Type B pancreatic cell (in vitro differentiated cells): ENCODE results near the gene TEAD1. TPM values are rescaled to one million over a fixed set of nuclear protein-coding genes. Genes with fewer than 3 reads are reported as not detected.

Source experiments
- DNase-seq: peaks from one replicate; pipeline ENCODE4 v3.0.0; 2021; ENCODE audit warnings: mixed read lengths; ENCODE audit not compliant: unreplicated experiment; ENCODE audit errors: extremely low spot score
- H3K27ac Mint-ChIP-seq: 2 replicates; pipeline ENCODE4 v1.8.0; 2021; ENCODE audit warnings: mild to moderate bottlenecking, mixed read lengths
- H3K27me3 Mint-ChIP-seq: 2 replicates; pipeline ENCODE4 v1.8.0; 2021; ENCODE audit warnings: mixed read lengths
- H3K36me3 Mint-ChIP-seq: 2 replicates; pipeline ENCODE4 v1.8.0; 2021; ENCODE audit warnings: mixed read lengths
- H3K4me1 Mint-ChIP-seq: one replicate; pipeline ENCODE4 v1.8.0; 2021; ENCODE audit warnings: mixed read lengths; ENCODE audit not compliant: unreplicated experiment
- H3K4me3 Mint-ChIP-seq: 2 replicates; pipeline ENCODE4 v1.8.0; 2021; ENCODE audit warnings: mild to moderate bottlenecking, mixed read lengths
- H3K9me3 Mint-ChIP-seq: 2 replicates; pipeline ENCODE4 v1.8.0; 2021; ENCODE audit warnings: mixed read lengths
- total RNA-seq: library from RNA; stranded (reverse); gene quantifications from 2 replicates; pipeline ENCODE4 v1.2.1, GENCODE V29; 2021; ENCODE audit warnings: low replicate concordance
- TF ChIP-seq, protein P1 (sequence below): fragments of 200-600 bp; sonication (generic); conservative IDR thresholded peaks from 2 replicates; pipeline ENCODE4 v1.5.0; 2021; ENCODE audit warnings: antibody characterized with exemption, mild to moderate bottlenecking

The TEAD1 gene
- total RNA-seq, 1 donor from 2014 or later = 91.8 TPM

DNA sequence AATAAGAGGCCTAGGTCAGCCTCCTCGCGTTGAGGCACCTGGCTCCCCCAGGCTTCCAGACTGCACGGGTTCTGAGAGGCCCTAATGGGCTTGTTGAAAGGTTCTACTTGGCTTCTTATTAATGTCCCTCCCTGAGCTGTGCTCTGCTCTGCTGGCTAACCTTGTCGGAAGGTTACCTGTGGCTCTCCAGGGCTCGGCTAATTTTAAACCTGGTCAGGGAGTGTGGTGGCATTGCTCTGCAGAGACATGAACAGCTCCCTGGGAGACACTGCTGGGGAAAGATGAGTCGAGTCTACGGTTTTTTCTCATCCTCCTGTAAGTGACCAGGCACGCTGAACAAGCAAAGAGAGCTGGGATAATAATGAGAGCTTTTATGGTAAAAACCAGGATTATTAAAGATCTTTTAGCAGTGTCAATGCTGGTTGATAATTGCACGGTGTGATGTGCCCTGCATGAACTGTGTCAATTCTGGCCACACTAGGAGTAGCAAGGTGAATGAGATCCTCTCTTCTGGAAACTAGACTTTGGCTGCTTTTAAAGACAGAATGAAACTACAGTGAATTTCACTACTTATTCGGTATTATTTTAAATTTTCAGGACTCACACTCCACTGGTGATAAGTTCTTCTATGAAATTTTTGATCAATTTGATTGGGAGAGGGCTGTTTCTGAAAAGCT, 70.7 kb downstream of the TEAD1 start:
- TF ChIP-seq, protein P1, sequence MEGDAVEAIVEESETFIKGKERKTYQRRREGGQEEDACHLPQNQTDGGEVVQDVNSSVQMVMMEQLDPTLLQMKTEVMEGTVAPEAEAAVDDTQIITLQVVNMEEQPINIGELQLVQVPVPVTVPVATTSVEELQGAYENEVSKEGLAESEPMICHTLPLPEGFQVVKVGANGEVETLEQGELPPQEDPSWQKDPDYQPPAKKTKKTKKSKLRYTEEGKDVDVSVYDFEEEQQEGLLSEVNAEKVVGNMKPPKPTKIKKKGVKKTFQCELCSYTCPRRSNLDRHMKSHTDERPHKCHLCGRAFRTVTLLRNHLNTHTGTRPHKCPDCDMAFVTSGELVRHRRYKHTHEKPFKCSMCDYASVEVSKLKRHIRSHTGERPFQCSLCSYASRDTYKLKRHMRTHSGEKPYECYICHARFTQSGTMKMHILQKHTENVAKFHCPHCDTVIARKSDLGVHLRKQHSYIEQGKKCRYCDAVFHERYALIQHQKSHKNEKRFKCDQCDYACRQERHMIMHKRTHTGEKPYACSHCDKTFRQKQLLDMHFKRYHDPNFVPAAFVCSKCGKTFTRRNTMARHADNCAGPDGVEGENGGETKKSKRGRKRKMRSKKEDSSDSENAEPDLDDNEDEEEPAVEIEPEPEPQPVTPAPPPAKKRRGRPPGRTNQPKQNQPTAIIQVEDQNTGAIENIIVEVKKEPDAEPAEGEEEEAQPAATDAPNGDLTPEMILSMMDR = no peak
- Mint-ChIP-seq H3K27ac (peak overlapping the region; percentile 48), H3K4me1 (peaks cover 57% of the 10 kb centered on the region), H3K36me3 (no peaks in the 10 kb centered on the region), H3K27me3 (no peaks in the 10 kb centered on the region), H3K4me3 (peak overlapping the region; percentile 40), H3K9me3 (no peaks in the 10 kb centered on the region)
- no peak for DNase-seq

DNA sequence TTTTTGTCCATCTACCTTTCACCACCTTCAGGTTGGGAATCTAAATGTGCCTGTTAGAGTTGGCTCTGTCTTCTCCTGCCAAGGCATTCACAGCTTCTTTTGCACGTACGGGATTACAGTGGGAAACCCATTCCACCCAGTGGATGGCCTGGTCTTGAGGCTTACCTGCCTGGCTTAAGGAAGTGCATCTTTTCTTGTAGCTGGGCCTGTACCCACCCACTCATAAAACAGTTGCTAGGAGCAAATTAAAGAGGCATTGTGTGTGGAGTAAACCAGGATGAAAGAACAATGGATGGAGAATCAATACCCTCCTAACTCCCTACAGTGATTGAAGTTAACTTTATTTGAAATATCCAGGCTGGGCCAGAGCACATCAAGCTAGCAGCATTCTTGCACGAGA, 71.6 kb downstream of the TEAD1 start:
- Mint-ChIP-seq H3K36me3 (no peaks in the 10 kb centered on the region), H3K4me3 (peak overlapping the region; percentile 54), H3K27ac (peak overlapping the region; percentile 43), H3K4me1 (peaks cover 65% of the 10 kb centered on the region), H3K27me3 (no peaks in the 10 kb centered on the region), H3K9me3 (no peaks in the 10 kb centered on the region)
- TF ChIP-seq, protein P1 = no peak
- DNase-seq = no peak

DNA sequence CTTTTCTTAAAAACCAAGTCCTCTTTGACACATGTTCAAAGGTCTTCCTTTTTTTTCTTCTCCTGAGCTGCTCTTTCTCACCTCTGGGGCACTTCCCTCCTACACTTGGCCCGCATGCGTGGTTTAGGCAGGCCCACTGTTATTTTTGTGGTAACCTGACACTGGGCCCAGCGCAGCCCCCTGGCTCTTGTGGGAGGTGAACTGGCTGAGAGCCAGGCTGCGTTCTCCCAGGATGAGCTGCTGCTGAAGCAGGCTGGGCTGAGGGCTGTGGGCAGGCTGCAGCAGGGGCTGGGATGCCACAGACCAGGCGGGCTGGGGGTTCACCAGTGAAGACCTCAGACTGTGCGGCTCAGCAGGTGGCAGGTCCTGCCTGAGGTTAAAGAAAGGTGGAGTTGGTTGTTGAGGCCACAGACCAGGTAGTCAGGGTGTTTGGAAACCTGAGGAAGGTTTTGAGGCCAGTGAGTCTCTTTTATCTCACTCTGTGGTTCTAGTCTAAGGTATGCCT, 72.4 kb downstream of the TEAD1 start:
- no peaks in the 10 kb centered on the region for H3K36me3 Mint-ChIP-seq
- no peaks in the 10 kb centered on the region for H3K9me3 Mint-ChIP-seq
- H3K27ac Mint-ChIP-seq = peak overlapping the region; percentile 81
- H3K27me3 Mint-ChIP-seq = no peaks in the 10 kb centered on the region
- peak overlapping the region; percentile 70 for H3K4me3 Mint-ChIP-seq
- peak; percentile 87 for DNase-seq
- peaks cover 70% of the 10 kb centered on the region for H3K4me1 Mint-ChIP-seq
- TF ChIP-seq, protein P1 = peak; percentile 58

DNA sequence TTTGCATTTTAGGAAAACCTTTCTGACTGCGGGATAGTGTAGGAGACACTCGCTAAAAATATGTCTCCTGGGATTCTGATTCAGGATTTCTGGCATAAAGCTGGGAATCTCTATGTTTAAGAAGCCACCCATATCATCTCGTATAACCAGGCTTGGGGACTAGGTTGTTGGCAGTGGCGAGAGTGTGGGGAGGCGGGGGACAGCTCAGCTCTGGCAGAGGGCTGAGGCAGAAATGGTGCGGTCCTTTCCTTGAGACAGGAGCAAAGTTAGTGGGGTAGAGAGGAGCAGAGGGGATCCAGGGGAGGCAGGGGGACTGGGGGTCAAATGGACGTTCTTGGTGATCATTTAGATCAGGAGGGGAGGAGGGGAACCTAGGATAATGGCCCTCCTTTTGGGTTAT, 74.3 kb downstream of the TEAD1 start:
- Mint-ChIP-seq H3K4me3 (no peak overlapping the region), H3K4me1 (peaks cover 74% of the 10 kb centered on the region), H3K27me3 (no peaks in the 10 kb centered on the region), H3K27ac (peak overlapping the region; percentile 66), H3K36me3 (peaks cover 6% of the 10 kb centered on the region), H3K9me3 (no peaks in the 10 kb centered on the region)
- TF ChIP-seq, protein P1 = no peak
- no peak for DNase-seq

DNA sequence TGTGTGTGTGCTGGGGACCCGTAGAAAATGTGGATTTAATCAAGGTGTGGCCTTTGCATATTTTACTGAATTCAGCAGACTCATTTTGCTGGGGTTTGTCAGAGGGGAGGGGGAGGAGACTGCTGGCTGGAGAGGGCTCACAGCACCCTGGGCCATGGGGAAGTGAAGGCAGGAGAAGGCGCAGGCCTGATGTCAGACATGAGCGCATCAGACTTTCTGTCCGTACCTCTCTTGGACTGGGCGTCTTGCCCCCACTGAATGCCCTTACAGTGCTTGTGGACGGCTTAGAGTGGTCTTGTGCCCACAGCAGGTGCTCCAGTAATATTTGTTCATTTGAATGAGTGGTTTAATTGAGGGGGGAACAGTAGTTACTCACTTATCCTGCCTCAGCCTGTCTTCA, 75.2 kb downstream of the TEAD1 start:
- TF ChIP-seq, protein P1 = no peak
- Mint-ChIP-seq H3K9me3 (no peaks in the 10 kb centered on the region), H3K36me3 (peaks cover 7% of the 10 kb centered on the region), H3K27ac (no peak overlapping the region), H3K4me1 (peaks cover 78% of the 10 kb centered on the region), H3K27me3 (no peaks in the 10 kb centered on the region), H3K4me3 (no peak overlapping the region)
- no peak for DNase-seq
